ENCODE measurements around the gene EFCC1.

DNA sequence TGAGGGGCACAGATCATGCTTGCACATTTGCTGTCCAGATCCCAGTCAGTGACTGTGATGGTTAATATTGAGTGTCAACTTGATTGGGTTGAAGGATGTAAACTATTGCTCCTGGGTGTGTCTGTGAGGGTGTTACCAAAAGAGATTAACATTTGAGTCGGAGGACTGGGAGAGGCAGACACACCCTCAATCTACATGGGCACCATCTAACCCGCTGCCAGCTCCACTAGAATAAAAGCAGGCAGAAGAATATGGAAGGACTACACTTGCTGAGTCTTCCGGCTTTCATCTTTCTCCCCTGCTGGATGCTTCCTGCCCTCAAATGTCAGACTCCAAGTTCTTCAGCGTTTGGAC lies 64.6 kb downstream of the EFCC1 start:
- TF ChIP-seq, protein P1, sequence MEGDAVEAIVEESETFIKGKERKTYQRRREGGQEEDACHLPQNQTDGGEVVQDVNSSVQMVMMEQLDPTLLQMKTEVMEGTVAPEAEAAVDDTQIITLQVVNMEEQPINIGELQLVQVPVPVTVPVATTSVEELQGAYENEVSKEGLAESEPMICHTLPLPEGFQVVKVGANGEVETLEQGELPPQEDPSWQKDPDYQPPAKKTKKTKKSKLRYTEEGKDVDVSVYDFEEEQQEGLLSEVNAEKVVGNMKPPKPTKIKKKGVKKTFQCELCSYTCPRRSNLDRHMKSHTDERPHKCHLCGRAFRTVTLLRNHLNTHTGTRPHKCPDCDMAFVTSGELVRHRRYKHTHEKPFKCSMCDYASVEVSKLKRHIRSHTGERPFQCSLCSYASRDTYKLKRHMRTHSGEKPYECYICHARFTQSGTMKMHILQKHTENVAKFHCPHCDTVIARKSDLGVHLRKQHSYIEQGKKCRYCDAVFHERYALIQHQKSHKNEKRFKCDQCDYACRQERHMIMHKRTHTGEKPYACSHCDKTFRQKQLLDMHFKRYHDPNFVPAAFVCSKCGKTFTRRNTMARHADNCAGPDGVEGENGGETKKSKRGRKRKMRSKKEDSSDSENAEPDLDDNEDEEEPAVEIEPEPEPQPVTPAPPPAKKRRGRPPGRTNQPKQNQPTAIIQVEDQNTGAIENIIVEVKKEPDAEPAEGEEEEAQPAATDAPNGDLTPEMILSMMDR (IDR thresholded peaks at IDR 0.05; ENCODE audit: control extremely low read depth in 1 of 3, insufficient read depth in 1 of 3, low read depth in 1 of 3, low read length in 3 of 3), result no peak
- TF ChIP-seq EP300 (IDR thresholded peaks at IDR 0.05; ENCODE audit: borderline replicate concordance in 1 of 2, low read depth in 2 of 2, low read length in 2 of 2), result no peak
- TF ChIP-seq SP4 (IDR thresholded peaks at IDR 0.05; ENCODE audit: low read length), result no peak
- TF ChIP-seq, protein P2, sequence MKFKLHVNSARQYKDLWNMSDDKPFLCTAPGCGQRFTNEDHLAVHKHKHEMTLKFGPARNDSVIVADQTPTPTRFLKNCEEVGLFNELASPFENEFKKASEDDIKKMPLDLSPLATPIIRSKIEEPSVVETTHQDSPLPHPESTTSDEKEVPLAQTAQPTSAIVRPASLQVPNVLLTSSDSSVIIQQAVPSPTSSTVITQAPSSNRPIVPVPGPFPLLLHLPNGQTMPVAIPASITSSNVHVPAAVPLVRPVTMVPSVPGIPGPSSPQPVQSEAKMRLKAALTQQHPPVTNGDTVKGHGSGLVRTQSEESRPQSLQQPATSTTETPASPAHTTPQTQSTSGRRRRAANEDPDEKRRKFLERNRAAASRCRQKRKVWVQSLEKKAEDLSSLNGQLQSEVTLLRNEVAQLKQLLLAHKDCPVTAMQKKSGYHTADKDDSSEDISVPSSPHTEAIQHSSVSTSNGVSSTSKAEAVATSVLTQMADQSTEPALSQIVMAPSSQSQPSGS (IDR thresholded peaks at IDR 0.05; ENCODE audit: low read length), result no peak
- TF ChIP-seq POLR2A (IDR thresholded peaks at IDR 0.05; ENCODE audit: control extremely low read depth in 1 of 2, low read depth in 2 of 2, low read length in 2 of 2), result no peak
- no peak for TF ChIP-seq BRCA1 (IDR thresholded peaks at IDR 0.05; ENCODE audit: low read depth, low read length)
- no peak for TF ChIP-seq POU5F1 (IDR thresholded peaks at IDR 0.05; ENCODE audit: low read depth, low read length)
- TF ChIP-seq, protein P3, sequence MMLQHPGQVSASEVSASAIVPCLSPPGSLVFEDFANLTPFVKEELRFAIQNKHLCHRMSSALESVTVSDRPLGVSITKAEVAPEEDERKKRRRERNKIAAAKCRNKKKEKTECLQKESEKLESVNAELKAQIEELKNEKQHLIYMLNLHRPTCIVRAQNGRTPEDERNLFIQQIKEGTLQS (IDR thresholded peaks at IDR 0.05; ENCODE audit: insufficient read depth, low read depth, low read length), result no peak
- no peak for TF ChIP-seq BCL11A (IDR thresholded peaks at IDR 0.05; ENCODE audit: low read depth in 2 of 2, low read length in 2 of 2)
- TF ChIP-seq TAF1 (IDR thresholded peaks at IDR 0.05; ENCODE audit: low read depth, low read length), result no peak
- TF ChIP-seq EZH2 (IDR thresholded peaks at IDR 0.05; ENCODE audit: low read depth, low read length, severe bottlenecking), result no peak
- no peak for TF ChIP-seq EGR1 (IDR thresholded peaks at IDR 0.05; ENCODE audit: borderline replicate concordance, low read depth, low read length)
- TF ChIP-seq TCF12 (IDR thresholded peaks at IDR 0.05; ENCODE audit: low read depth, low read length), result no peak
- TF ChIP-seq JUN (IDR thresholded peaks at IDR 0.05; ENCODE audit: low read depth, low read length), result no peak
